Body of pancreas (tissue), 4 donors: ENCODE results near the gene NUDT3.

Experiments
- CTCF ChIP-seq, 7 experiments: fragments of 450-650 bp in 4 of 7; fragments of 200-600 bp in 3 of 7; sonication (generic) in 3 of 7; IDR thresholded peaks; one replicate each; pipeline ENCODE4 v1.5.1; 2016 to 2019; ENCODE audit warnings: antibody characterized with exemption in 7 of 7
- POLR2A ChIP-seq, 3 donors: fragments of 450-650 bp; IDR thresholded peaks; one replicate each; pipeline ENCODE4 v1.6.1; 2016; ENCODE audit warnings: antibody characterized with exemption in 3 of 3, mild to moderate bottlenecking in 2 of 3

GRCh38 chr6:34301408-34301807 is 91.1 kb downstream of the NUDT3 start:
- TF ChIP-seq CTCF (IDR thresholded peaks at IDR 0.05) (no peak), POLR2A (IDR thresholded peaks at IDR 0.05) (no peak)
